Anterior cingulate cortex (tissue), 58 donors: ENCODE data around the gene MPPED2.

ENCODE experiments used
- DNase-seq, 58 donors: peaks; one replicate each; lab custom pipeline; 2025; lab: John Stamatoyannopoulos, UW

MPPED2 gene

DNA sequence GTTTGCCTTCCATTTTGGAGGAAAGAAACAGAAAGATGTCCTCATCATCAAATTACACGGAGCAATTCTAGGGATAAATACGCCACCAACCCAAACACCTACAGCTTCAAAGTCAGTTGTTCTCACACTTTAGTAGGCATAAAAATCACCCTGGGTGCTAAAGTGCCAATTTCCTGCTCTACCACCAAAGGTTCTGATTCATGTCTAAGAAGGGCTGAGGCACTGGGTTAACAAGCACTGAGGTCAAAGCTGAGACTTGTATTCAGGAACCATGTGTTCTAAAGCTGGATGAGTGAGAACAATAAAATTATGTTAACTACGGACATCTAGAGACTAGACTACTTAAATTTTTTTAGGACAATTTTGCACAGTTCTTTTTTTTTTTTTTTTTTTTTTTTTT lies 127.6 kb downstream of the MPPED2 start:
- no peak for DNase-seq

- DNase-seq: no peak
Observed at GRCh38 chr11:30457087-30457486, 129.1 kb downstream of the MPPED2 start.

- DNase-seq: no peak
Observed at GRCh38 chr11:30455025-30455424, 131.1 kb downstream of the MPPED2 start.

DNA sequence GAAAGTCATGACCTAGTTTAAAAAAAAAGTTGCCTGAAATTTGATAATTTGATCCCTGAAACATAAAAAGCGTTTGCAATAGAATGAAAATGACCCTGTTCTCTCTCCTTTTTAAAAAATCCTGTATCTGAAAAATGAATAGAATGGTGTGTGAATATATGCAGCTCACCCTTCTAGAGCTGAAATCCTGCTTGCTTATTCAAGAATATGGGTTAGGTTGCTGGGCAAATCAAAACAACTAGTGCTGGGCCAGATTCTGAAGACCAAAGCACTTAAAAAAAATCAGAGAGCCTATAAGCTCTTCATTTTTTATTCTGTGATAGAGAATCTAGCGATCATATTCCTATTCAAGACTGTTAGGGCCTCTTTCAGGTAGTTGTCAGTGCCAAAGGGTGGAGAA lies 131.6 kb downstream of the MPPED2 start:
- DNase-seq: no peak

DNA sequence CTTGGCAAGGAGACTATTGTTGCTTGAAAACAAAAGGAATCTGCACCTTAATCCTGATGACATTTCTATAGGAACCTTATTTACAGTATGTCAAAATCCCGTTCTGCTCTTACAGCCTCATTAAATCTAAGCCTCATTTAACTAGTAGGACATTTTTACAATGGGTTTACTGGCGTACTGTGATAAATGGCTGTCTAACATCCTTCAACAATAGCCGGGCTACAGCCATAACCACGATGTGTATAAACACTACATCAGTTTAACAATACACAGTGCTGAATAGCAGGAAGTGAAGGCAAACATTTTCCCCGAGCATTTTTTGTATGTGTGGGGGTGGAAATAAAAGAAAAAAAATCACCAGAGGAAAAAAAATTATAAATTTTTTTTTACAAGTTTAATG lies 132.0 kb downstream of the MPPED2 start:
- DNase-seq: no peak

DNA sequence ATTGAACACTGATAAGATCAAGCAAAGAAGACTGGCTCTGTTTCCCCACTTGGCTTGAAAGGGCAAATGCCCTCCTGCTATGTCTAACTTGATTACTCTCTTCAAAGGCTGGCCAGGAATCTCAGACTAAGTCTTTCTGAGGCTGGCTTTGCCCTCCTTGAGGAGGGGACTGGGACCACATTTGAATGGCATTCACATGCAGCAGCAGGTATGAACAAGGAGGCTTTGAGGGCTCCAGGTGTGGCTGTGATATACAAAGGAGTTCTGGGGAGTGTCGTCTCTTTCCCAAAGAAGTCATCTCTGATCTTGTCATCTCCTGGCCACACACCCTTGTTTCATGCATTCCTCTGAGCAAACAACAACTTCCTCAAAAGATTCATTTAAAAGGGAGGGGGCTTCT lies 132.4 kb downstream of the MPPED2 start:
- no peak for DNase-seq

- no peak for DNase-seq
Observed at GRCh38 chr11:30452842-30453241, 133.3 kb downstream of the MPPED2 start.

DNA sequence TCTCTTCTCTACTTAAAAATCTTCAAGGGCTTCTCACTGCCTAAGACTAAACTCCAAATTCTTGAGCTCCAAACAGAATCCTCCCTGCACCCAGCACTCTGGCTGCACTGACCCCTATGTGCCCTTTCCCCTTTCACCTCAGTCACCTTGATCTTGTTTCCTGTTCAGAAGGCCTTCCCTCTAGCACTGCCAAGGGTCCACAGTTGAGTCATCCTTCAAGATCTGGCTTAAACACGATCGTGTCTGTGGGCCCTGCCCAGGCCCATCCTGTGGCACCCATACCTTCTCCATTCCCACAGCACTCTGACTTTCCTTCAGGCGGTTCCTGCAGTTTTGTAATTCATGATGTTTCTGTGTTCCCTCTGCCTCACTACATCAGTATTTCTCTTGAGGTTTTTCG lies 134.0 kb downstream of the MPPED2 start:
- DNase-seq: no peak

GRCh38 chr11:30451626-30452025 lies 134.5 kb downstream of the MPPED2 start:
- no peak for DNase-seq

GRCh38 chr11:30451167-30451566 lies 135.0 kb downstream of the MPPED2 start:
- no peak for DNase-seq

- no peak for DNase-seq
Observed at GRCh38 chr11:30447058-30447640, 139.0 kb downstream of the MPPED2 start.

GRCh38 chr11:30446520-30446919 lies 139.6 kb downstream of the MPPED2 start:
- DNase-seq: no peak

DNA sequence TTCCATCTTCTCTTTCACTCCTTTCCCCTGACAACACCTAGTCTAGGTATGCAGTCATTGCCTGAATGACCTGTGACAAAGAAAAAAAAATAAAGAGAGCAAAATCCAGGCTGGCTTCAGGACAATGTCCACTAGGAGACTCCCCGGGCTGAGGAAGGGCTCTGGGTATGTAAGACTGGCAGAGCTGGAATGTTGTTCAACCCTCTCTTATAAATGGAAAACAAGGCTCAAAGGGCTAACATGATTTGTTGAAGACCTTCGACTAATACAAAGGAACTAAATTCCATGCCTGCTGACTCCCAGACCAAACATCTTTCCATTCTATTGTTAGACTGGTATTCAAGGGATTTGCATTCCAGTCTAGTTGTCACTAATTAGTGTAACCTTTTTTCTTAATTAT lies 141.1 kb downstream of the MPPED2 start:
- DNase-seq: no peak

DNA sequence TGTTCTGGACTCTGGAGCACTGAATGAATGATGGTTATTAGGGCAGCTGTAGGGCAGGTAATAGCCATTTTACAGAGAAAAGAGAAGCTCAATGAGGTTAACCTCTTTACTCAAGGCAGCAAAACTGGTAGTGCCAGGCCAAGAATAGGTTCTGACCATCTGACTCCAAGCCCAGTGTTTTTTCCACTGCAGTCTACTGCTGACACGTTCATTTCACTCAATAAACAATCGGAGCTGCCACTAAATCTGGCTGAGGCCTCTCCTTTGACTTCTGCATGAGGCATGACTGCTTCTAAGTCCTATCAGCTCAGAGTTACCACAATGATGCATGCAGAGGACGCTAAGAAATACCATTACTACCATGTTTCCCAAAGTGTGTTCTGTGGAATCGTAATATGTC lies 145.6 kb downstream of the MPPED2 start:
- DNase-seq: no peak

- DNase-seq: no peak
Observed at GRCh38 chr11:30436801-30437200, 149.4 kb downstream of the MPPED2 start.

GRCh38 chr11:30435488-30435887 lies 150.7 kb downstream of the MPPED2 start:
- DNase-seq: no peak

DNA sequence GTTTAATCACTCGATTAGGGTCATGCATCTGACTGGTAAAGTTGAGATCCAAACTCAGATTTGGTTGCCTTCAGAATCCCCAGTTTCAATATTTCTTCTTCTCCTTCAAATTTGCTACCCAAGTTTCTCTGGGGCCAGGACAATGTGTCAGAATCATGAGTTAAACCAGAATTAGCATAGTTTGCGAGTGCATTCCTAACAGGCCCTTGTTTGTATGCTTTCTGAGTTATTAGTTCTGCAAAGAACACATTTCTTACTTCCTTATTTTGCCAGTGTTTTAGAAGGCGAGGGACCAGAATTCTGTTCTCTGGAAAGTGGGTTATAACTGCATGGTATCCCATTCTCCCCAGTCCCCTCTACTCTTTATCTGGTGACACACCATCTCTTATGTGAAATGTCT lies 151.3 kb downstream of the MPPED2 start:
- DNase-seq: no peak

DNA sequence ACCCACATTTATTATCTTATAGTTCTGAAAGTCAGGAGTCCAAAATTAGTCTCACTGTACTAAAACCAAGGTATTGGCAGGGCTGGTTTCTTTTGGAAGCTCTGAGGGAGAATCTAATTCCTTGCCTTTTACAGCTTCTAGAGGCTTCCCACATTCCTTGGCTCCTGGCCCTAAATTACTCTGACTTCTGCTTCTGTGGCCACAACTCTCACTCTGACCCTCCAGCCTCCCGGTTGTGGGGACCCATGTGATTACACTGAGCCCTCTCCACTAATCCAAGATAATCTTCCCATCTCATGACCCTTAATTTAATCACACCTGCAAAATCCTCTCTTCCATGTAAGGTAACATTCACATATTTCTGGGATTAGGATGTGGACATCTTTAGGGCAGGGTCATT lies 152.3 kb downstream of the MPPED2 start:
- no peak for DNase-seq

DNA sequence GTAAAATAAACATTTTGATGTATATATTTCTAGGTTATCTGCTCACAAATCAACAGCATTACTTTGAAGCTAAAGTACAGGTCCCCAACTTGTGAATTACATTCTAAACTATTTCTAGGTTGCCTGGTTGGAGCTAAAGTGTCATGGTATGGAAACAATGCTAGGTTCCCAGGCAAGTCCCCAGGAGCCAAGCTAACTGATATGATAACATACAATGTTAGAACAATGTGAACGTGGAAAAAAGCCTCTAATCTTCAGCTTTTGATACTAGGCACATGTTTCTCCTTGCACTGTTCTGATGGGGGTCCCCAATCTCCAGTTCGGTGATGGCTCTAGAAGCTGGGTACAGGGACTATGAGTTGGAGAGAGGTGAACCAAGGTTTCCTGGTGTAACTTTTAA lies 153.4 kb downstream of the MPPED2 start:
- no peak for DNase-seq

- no peak for DNase-seq
Observed at GRCh38 chr11:30432178-30432577, 154.0 kb downstream of the MPPED2 start.

- DNase-seq: no peak
Observed at GRCh38 chr11:30431127-30431814, 154.9 kb downstream of the MPPED2 start.

DNA sequence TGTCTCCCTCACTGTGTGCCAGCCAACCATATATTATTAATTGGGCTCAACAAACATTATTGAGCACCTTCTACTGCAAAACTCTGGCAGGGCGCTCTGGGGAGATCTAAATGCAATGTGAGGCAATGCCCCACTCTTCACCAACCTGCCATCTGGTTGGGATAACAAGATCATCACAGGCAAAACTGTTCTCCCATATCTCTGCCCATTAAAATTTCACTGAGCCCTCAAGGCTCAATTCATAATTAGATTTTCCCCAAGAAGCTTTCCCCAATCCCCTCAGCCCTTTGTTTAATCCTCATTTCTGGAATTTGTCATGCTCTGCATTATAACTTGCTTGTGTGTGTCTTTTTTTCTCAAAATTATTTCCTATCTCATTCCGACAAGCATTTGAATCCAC lies 156.6 kb downstream of the MPPED2 start:
- no peak for DNase-seq

- no peak for DNase-seq
Observed at GRCh38 chr11:30426781-30427180, 159.4 kb downstream of the MPPED2 start.
